ENCODE data around the gene OCRL. TPM values are rescaled to one million over a fixed set of nuclear protein-coding genes. Genes with fewer than 3 reads are reported as not detected.

OCRL gene
- total RNA-seq, 1 donor from 2014 or later, result 41.8 TPM

GRCh38 chrX:129516402-129516801 lies 23.7 kb upstream of the OCRL start:
- Mint-ChIP-seq H3K27ac (no peak overlapping the region), H3K27me3 (no peaks in the 10 kb centered on the region), H3K36me3 (peaks cover 17% of the 10 kb centered on the region), H3K9me3 (no peaks in the 10 kb centered on the region), H3K4me3 (no peak overlapping the region), H3K4me1 (ENCODE audit: unreplicated experiment) (peaks cover 12% of the 10 kb centered on the region)
- no peak for TF ChIP-seq CTCF (conservative IDR thresholded peaks at IDR 0.05)
- DNase-seq (ENCODE audit: extremely low spot score, unreplicated experiment), result no peak

GRCh38 chrX:129520151-129520550 lies 19.9 kb upstream of the OCRL start:
- Mint-ChIP-seq H3K36me3 (peaks cover 6% of the 10 kb centered on the region), H3K4me3 (peak overlapping the region; percentile 68), H3K4me1 (ENCODE audit: unreplicated experiment) (peaks cover 12% of the 10 kb centered on the region), H3K27ac (no peak overlapping the region), H3K27me3 (no peaks in the 10 kb centered on the region), H3K9me3 (peaks cover 4% of the 10 kb centered on the region)
- TF ChIP-seq CTCF (conservative IDR thresholded peaks at IDR 0.05), result no peak
- DNase-seq (ENCODE audit: extremely low spot score, unreplicated experiment), result no peak

GRCh38 chrX:129522184-129523078 lies 17.6 kb upstream of the OCRL start:
- Mint-ChIP-seq H3K9me3 (peaks cover 4% of the 10 kb centered on the region), H3K36me3 (no peaks in the 10 kb centered on the region), H3K4me1 (ENCODE audit: unreplicated experiment) (peaks cover 12% of the 10 kb centered on the region), H3K27ac (peak overlapping the region; percentile 78), H3K27me3 (no peaks in the 10 kb centered on the region), H3K4me3 (peak overlapping the region; percentile 96)
- DNase-seq (ENCODE audit: extremely low spot score, unreplicated experiment), result peak; percentile 79
- peak; percentile 49 for TF ChIP-seq CTCF (conservative IDR thresholded peaks at IDR 0.05)

GRCh38 chrX:129523079-129523911 lies 16.8 kb upstream of the OCRL start, which contains the start of gene SMARCA1:
SMARCA1 (minus strand) TSS chrX:129523490; CDS start chrX:129523370, 120 bp downstream.
- peak within 1 kb of the TSS; percentile 96 for H3K4me3 Mint-ChIP-seq
- H3K9me3 Mint-ChIP-seq, result peaks cover 4% of the 10 kb centered on the region
- no peaks in the 10 kb centered on the region for H3K27me3 Mint-ChIP-seq
- no peaks in the 10 kb centered on the region for H3K36me3 Mint-ChIP-seq
- peak within 1 kb of the TSS; percentile 95 for H3K27ac Mint-ChIP-seq
- DNase-seq (ENCODE audit: extremely low spot score, unreplicated experiment), result peak; percentile 77
- TF ChIP-seq CTCF (conservative IDR thresholded peaks at IDR 0.05), result no peak
- peaks cover 12% of the 10 kb centered on the region for H3K4me1 Mint-ChIP-seq (ENCODE audit: unreplicated experiment)

GRCh38 chrX:129524250-129524850 lies 15.7 kb upstream of the OCRL start:
- H3K4me1 Mint-ChIP-seq (ENCODE audit: unreplicated experiment), result peaks cover 9% of the 10 kb centered on the region
- peak overlapping the region; percentile 96 for H3K4me3 Mint-ChIP-seq
- no peaks in the 10 kb centered on the region for H3K27me3 Mint-ChIP-seq
- no peak for TF ChIP-seq CTCF (conservative IDR thresholded peaks at IDR 0.05)
- H3K9me3 Mint-ChIP-seq, result peaks cover 4% of the 10 kb centered on the region
- no peaks in the 10 kb centered on the region for H3K36me3 Mint-ChIP-seq
- peak overlapping the region; percentile 95 for H3K27ac Mint-ChIP-seq
- DNase-seq (ENCODE audit: extremely low spot score, unreplicated experiment), result no peak

Data from type B pancreatic cell (in vitro differentiated cells).